GM11168 (cell line): Measurements from ENCODE around the gene PZP.
"Not testable (repeated sequence)": the region's sequence is repeated elsewhere in the genome, so short reads cannot be mapped to it uniquely, and the experiment has no call there.

Experiments used
- in situ Hi-C: fragments of 300-500 bp; cut with MboI; formaldehyde crosslinking; loops from one replicate; pipeline ENCODE4 v1.12.0; 2022; ENCODE audit warnings: low sequenced_read_pairs; ENCODE audit not compliant: unreplicated experiment

PZP gene

GRCh38 chr12:9198012-9198411 is 10.2 kb downstream of the PZP start:
- in situ Hi-C loops: no loop called here

- in situ Hi-C loops: no loop called here
Measured at GRCh38 chr12:9184276-9184675, 23.9 kb downstream of the PZP start.

GRCh38 chr12:9180810-9181209 is 27.4 kb downstream of the PZP start:
- in situ Hi-C loops: no loop called here

DNA sequence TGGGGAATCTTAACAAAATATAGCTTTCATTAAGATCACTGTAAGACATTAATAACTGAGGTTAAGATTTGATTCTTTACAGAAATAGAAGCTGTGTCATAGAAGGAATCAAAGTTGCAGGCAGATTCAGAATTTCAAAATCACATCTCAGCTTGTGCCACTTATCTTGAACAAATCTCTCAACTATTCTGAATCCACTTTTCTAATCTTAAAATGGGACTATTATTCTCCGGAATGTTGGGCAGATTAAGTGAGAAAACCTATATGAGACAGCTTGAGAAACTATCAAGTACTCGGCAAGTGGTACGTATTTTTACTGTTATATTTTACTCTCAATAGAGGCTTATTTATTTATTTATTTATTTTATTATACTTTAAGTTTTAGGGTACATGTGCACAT is 28.4 kb downstream of the PZP start:
- in situ Hi-C loops: no loop called here

DNA sequence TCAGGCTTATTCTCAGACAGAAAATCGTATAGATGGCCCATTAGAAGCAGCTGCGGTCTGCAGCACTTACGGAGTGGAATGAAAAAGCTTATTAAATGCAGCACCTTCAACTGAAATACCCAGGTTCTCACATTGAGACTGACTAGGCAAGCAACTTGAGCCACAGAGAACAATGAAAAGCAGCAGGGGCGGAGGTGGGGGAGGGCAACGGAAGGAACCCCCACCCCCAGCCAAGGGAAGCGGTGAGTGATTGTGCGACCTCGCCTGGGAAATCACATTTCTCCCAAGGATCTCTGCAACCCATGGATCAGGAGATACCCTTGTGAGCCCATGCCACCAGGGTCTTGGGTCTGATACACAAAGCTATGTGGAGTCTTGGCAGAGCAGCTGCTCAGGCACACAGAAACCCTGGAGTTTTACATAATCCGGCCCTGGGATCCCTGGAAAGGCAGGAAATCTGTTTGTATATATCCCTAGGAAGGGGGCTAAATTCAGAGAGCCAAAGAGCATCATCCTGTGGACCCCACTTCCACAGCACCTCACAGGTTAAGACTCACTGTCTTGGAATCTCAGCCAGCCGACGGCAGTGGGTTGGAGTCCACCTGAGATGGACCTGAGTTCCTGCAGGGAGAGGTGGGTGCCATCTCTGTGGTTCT is 38.1 kb downstream of the PZP start:
- in situ Hi-C loops: loop anchor here (25.0 kb wide), 1 partner anchor 417 kb away; no protein-coding TSS in a partner anchor

GRCh38 chr12:9167345-9167744 is 40.9 kb downstream of the PZP start:
- in situ Hi-C loops: loop anchor here (25.0 kb wide), 1 partner anchor 420 kb away; no protein-coding TSS in a partner anchor

DNA sequence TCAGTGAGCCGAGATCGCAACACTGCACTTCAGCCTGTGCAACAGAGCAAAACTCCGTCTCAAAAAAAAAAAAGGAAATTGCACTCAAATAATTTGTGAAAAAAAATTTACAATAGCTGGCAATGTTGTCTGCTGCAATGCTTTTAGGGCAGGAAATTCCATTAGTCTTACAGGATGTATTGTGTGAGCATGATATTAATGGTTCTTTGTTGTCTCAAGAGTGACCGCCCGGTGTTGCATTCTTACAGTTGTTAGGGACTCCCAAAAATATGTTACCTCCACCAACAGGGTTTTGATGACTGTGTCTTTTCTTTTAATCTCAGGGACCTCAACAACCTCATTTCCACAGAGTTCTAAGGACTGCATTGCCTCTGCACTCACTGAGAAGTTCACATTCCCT is 44.8 kb downstream of the PZP start:
- in situ Hi-C loops: loop anchor here (25.0 kb wide), 1 partner anchor 424 kb away; no protein-coding TSS in a partner anchor

DNA sequence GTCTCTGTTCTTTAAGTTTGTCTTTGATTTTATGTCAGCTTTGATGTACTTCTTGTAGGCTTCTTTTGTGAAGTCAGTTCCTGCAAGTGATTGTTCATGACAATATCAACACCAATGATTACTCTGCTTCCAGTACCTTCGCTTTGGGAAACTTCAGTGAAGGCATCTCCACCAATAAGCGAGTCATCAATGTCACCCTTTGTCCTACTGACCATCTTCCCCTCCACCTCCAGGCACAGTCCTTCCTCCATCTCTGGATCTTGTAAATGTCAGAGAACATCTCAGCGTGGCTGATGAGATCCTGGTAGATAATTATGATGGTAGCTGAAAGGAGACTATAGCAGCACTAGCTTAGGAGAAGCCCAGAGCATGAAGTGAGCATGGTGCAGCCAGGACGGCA is 52.1 kb downstream of the PZP start:
- in situ Hi-C loops: loop anchor here (25.0 kb wide), 1 partner anchor 431 kb away; no protein-coding TSS in a partner anchor

DNA sequence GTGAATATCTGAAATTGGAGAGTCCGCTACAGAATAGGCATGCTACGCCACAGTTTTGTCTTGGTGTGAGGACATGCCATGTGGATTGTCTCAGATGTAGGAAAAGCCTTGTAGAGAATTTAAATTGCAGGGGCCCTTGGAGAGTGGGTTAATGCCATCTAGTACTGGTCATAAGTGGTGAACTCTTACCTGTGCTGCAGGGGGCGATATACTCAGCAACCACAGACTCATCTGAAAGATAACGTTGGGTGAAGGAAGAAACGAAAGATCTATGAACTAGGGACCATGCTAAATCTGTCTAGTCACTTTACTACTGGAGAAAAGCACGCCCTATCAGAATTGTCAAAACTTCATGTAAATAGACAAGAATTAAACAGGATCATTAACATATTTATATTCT is 58.8 kb downstream of the PZP start:
- in situ Hi-C loops: no loop called here

- in situ Hi-C loops: no loop called here
Measured at GRCh38 chr12:9148926-9149325, 59.3 kb downstream of the PZP start.

- in situ Hi-C loops: no loop called here
Measured at GRCh38 chr12:9147461-9147860, 60.7 kb downstream of the PZP start.

DNA sequence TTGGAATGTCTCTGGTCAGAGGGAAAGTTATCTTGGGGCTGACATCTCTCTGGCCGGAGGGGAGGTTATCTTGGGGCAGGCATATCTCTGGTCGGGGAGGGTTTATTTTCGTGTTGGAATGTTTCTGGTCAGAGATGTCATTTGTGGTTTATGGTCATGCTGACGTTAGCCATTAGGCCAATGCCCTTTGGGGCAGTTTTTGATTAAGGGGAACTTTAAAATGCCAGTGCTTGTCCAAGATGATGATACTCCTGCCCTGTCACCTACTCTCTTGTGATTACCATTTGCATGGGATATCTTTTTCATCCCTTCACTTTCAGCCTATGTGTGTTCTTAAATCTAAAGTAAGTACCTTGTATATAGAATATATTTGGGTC is 63.5 kb downstream of the PZP start:
- in situ Hi-C loops: no loop called here

GRCh38 chr12:9143929-9144729 is 64.1 kb downstream of the PZP start:
- in situ Hi-C loops: no loop called here

GRCh38 chr12:9143137-9143536 is 65.1 kb downstream of the PZP start:
- in situ Hi-C loops: no loop called here

DNA sequence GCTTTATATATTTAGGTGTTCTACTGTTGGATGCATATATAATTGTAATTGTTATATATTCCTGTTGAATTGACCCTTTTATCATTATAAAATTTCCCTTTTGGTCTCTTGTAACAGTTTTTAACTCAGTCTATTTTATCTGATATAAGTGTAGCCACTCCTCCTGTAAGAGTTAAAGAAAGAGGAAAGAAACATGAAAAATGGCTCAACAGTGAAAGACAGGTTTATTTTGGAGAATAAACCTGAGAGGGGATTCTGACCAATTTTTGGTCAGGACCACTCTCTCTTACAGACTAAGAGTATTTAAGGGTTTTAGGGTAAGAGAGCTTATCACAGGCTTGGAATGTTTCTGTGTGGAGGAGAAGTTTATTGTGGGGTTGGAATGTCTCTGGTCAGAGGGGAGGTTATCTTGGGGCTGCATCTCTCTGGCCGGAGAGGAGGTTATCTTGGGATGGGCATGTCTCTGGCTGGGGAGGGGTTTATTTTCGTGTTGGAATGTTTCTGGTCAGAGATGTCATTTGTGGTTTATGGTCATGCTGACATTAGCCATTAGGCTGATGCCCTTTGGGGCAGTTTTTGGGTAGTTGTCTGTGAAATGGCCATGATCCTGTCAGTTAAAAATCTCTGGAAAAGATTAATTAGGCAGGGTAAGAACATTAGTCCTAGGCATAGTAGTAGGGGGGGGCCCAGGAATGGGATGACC is 68.5 kb downstream of the PZP start:
- in situ Hi-C loops: not testable (repeated sequence)

DNA sequence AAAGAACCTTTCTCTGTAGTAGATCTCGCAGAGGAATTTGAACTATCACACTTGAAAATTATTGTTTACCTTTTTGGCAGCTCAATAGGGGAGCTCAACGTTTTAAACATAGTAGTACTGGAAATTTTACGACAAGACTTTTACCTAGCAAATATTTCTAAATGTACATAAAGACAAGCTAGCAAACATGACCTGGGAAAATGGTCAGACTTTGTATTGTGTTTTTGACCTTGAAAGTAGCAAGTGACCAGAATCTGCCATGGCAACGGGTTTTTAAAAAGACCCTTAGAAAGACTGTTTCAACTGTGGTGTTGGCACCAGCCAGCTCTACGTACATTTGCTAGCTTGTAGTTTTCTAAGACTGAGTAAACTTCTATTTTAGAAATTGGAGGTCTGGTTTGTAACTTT is 72.3 kb downstream of the PZP start:
- in situ Hi-C loops: no loop called here

DNA sequence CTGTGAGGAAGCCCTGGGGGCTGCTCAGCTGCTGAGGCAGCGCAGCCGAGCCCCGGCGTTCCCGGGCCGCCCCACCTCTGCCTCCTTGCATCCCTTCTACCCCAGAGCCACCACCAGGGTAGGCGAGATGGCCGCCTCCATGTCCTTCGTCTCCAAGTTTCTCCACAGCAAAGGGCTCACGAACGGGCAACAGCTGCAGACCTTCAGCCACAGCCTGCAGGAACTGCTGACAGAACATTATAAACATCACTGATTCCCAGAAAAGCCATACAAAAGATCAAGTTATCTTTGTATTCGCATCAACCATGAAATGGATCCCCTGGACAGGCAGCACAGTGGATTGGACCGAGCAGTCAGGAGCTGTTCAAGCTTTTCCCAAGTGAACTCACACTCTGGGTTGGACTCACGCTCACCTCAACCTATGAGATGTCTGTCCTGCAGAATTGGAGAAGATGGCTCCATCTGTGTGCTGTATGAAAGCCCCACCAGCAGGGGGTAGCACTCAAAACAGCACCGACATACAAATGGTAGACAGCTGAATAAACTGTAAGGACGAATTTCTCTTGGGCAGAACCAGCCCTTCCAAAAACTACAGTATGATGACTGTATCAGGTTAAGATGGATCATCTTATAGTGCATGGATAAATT is 73.1 kb downstream of the PZP start:
- in situ Hi-C loops: no loop called here

DNA sequence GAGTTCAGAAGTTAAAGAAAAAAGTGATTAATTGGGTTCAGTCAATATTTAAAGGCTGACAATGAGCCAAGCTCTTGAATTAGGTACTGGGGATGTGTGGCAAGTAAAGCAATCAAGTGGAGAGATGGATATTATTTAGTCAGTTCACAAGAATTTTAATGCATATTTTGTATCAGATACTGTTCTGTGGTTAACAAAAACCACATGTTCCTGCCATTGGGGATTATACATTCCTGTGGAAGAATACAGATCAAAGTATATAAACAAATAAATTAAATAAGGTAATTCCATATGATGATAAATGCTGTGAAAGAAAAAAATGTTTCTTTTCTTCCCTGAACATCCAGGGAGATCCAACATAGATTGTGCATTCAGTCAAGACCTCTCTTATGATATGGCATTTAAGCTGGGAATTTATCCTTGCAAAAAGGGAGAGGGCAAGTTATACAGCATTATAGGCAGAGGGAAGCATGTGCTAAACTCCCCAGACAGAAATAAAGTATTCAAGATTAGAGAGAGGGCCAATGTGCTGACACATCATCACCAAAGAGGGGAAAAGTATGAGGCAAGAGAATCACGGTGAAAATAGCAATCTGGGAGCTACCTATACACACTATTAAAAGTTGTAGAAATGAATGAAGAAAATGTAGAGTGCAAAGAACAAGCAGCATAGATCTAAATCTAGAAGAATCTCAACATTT is 74.8 kb downstream of the PZP start:
- in situ Hi-C loops: no loop called here

GRCh38 chr12:9132008-9132535 is 76.1 kb downstream of the PZP start:
- in situ Hi-C loops: no loop called here

DNA sequence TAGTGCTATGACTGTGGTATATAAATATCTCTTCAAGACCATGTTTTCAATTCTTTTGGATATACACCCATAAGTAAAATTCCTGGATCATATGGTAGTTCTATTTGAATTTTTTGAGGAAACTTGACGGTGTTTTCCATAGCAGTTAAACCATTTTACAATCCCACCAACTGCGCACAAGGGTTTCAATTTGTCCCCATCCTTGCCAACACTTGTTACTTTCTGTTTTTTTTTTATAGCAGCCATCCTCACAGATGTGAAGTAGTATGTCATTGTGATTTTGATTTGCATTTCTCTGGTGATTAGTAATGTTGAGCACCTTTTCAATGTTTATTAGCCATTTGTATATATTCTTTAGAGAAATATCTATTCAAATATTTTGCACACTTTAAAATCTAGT is 78.0 kb downstream of the PZP start:
- in situ Hi-C loops: no loop called here
